ENCODE measurements around the gene SCO2.

The SCO2 gene

DNA sequence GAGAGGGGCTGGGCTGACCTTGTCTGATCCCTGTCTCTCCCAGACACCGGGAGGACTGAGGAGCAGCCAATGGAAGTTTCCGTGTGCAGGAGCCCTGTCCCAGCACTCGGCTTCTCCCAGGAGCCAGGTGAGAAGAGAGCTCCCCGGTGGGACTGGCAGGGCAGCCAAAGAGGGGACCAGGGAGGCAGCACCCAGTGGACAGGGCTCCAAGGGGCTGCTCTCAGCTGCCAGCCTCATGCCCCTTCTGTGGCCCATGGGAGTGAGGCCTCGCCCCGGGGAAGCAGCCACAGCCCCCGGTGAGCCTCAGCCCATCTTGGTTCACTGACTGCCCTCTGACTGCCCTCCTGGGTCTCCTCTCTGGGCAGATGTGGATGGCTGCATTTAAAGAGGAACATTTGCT is 6.8 kb downstream of the SCO2 start:
- no peak for DNase-seq

DNA sequence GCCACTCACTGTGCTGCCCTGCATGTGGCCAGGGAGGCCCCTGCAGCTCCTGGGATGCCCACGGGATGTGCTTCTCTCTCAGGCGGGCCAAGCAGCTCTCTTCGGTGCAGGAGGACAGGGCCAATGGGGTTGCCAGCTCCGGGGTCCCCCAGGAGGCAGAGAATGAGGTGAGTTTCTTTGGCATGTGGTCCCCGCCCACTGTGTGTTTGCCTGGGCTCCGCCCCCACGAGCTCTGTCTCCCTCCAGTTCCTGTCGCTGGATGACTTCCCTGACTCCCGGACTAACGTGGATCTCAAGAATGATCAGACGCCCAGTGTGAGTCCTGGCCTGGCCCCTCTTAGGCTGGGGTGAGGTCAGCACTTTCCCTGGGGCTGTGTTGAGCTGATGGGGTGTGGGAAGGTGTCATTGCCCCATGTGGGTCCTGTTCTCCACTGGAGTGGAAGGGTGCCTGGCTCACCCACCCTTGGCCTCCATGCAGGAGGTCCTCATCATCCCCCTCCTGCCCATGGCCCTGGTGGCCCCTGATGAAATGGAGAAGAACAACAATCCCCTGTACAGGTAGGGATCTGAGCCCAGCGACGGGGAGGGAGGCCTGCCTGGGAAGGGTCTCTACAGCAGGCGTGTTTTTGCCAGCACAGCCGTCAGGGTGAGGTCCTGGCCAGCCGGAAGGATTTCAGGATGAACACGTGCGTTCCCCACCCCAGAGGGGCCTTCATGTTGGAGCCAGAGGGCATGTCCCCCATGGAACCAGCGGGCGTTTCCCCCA is 7.7 kb downstream of the SCO2 start:
- DNase-seq = no peak

DNA sequence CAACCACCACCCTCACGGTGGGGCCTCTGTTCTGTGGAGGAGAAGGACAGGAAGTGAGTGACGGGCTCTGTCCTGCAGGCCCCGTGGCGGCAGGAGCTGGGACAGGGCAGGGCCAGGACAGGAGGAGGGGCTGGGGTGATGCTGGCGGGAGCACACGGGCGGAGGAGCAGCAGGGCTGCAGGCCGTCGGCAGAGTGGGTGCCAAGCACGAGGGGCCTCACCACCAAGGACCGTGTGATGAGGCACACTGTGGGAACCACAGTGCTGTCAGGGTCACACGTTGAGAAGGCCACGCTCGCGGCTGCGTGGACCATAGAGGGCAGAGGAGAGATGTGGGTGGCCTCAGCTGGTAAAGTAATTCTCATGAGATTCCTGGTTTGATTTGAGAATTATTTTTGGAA is 8.5 kb downstream of the SCO2 start:
- no peak for DNase-seq

DNA sequence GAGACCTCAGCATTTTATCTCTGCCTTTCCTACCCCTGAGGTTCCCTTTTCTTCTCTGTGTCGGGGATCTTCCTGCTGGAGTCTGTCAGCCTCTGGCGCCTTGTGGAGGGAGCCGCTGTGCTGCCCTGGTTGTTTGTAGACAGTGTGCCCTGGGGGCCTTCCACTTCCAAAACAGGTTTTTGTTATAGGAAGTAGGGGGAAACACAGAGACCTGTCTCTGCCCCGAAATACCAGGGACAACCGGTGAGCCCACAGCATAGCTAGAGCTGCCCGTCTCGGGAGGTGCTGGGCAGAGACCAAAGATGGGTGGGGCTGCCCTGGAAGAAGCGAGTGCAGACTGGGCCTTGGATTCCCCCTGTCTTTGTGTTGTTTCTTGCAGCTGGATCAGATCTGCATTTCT is 9.3 kb downstream of the SCO2 start:
- DNase-seq = no peak

DNA sequence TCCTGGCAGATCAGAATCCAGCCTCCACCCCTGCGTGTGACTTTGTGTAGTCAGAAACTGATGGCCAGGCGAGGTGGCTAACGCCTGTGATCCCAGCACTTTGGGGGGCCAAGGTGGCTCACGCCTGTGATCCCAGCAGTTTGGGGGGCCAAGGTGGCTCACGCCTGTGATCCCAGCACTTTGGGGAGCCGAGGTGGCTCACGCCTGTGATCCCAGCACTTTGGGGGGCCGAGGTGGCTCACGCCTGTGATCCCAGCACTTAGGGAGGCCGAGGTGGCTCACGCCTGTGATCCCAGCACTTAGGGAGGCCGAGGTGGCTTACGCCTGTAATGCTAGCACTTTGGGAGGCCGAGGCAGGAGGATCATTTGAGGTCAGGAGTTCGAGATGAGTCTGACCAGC is 12.2 kb downstream of the SCO2 start:
- no peak for DNase-seq

DNA sequence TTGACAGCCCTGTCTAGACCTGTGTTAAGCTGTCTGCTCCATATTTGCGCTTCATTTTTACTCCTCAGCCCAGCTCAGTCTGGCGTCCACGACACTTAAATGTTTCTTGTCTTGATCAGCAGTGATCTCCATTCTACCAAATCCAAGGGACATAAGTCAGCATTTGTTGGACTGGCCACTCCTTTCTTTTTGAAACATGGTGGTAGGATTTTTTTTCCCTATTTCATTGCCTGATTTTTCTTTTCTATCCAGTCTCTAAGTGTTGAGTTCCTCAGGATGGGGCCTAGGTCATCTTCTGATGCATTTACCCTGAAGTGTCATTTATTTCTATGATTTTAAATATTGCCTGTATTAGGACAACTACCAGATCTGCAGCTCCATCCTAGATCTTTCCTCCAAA is 16.5 kb downstream of the SCO2 start:
- DNase-seq = no peak

DNA sequence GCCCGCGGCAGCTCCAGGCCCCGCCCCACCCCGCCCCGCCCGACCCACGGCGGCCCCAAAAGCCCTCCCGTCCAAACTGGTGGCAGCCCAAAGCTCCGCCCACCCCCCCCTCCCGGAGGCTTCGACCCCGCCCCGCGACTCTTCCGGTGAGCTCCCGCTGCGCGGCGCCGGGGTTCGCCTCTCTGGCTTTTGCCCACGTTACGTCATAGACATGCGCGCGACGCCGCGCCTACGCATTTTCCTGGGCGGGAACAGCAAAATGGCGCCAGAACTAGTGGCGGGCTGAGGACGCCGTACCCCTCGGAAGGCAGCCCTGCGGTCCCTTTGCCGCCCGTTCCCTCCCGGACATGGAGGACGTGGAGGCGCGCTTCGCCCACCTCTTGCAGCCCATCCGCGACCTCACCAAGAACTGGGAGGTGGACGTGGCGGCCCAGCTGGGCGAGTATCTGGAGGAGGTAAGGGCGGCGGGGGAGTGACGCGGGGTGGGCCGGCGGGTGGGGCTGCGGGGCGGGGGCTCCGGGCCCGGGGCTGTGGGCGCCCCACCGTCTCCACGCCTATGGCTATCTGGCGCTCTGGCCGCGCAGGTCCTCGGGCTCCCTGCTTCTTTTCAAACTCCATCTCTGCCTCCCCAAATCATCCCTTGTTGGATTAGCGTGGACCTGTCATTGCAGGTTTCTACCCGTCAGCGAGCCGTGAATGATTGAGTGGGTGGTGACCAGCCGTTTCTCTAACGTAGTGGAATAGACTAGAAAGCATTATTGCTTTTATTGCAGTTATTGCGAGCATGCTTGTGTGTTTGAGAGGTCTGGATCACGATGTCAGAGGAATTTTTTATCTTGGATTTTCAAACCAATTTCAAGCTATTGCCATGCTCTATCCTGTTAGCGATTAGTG is 17.2 kb downstream of the SCO2 start, which contains the start of gene NCAPH2:
NCAPH2 (plus strand) TSS at position 234 of the 894 bp plus-strand sequence; CDS start at position 348, 114 bp downstream.
- DNase-seq = peak; percentile 100

DNA sequence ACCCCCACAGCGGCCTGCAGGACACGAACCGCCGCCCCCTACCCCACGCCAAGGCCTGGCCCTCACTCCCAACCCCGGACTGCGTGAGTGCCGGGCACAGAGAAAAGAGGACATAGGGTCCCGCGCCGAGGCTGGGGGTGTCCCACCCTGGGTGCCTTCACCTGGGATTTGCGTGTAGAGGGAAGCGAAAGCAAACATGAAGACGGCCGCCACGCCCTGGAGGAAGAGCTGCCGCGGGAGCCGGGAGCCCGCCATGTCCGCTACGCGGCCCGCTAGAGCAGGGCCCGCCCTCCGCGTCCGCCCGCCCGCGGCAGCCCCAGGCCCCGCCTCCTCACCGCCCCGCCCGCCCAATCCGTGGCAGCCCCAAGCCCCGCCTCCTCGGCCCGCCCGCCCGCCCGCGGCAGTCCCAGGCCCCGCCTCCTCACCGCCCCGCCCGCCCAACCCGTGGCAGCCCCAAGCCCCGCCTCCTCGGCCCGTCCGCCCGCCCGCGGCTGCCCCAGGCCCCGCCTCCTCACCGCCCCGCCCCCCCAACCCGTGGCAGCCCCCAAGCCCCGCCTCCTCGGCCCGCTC is 17.9 kb downstream of the SCO2 start, which contains the start of gene LMF2:
LMF2 (minus strand) TSS at position 282 of the 570 bp plus-strand sequence; CDS start at position 255, 27 bp downstream.
- DNase-seq = no peak

DNA sequence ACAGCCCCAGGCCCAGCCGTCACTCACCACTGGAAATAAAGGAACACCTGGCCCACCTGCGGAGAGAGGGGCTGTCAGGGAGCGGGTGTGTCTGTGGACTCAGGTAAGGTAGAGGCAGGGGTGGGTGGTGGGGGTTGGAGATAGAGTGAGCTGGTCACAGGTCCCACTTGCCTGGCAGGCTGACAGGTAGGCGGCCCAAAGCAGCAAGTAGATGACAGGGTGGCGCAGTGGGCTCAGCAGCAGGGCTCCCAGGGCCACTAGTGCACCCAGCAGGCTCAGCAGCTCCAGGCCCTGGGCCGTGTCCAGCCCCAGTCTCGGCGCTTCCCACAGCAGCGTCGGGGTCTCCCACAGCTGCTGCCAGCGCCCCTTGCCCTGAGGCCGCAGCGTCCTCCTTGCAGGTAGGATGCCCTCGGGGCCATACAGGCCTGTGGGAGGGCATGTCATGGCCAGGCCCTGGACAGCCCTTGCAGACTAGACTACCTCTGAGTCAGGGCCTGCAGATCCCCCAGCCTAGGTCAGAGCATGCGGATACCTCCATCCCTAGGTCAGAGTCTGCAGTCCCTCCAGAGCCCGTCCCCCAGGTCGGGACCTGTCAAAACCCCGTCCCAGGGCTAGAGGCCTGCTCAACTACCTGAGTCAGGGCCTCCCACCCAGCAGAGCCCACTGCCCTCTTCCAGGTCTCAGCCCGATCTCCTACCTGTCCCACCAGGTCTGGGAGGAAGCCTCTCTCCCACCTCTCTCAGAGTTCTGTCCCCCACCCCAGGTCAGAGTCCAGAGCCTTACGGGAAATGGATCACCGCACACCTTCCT is 18.6 kb downstream of the SCO2 start:
- no peak for DNase-seq

DNA sequence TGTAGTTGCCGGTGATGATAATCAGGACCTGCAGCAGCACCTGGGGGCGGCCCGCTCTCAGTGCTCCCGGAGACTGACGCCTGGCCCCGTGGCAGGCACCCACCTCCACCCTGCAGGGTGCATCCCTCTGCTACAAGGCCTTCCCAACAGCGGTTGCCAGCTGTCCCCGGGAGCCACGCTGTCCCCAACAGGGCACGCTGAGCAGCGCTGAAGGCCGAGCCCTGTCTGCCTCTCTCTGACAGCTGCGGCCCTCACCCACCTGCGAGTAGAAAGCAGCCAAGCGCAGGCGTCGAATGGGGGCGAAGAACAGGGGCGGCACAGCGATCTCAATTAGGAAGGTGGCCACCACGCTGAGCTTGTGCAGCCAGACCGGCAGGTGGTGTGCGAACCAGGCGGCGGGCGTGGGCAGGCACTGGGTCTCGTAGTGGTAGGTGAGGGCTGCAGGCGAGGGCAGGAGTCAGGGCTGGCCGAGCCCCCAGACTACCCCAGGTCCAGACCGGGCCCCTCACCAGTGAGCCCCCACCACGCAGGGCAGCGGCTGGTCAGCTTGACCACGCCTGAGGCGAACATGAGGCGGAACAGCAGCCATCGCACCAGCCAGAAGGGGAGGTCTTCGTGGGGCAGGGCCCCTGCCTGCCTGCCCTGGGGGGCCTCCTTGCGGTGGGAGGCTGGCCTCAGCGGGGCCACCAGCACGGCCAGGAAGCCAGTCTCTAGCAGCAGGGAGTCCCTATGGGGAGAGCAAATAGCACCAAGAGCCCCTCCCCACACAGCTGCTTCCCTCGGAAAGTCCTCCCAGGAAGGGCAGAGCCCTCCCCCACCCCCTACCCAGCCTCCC is 19.4 kb downstream of the SCO2 start:
- DNase-seq = no peak

DNA sequence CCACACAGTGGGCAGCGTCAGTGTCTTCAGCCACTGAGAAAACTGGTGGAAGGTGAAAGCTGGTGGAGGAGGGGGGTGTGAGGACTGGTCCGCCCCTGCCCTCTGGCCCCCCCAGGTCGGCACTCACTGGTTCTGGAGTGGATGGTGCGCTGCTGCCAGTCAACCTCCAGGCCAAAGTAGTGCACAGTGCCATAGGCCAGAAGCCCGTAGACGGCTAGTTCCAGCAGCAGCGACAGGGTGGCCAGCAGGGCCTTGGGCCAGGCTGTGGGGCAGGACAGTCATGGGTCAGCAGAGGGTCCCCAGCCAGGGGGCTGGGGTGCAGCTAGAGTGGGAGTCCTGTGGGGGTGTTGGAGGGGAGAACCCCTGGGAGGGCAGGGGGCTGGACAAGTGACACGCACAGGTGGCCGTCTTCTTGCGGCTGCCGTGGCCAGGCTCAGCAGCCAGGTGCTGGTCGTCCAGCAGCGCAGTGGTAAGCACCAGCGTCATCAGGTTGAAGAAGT is 20.1 kb downstream of the SCO2 start:
- no peak for DNase-seq

DNA sequence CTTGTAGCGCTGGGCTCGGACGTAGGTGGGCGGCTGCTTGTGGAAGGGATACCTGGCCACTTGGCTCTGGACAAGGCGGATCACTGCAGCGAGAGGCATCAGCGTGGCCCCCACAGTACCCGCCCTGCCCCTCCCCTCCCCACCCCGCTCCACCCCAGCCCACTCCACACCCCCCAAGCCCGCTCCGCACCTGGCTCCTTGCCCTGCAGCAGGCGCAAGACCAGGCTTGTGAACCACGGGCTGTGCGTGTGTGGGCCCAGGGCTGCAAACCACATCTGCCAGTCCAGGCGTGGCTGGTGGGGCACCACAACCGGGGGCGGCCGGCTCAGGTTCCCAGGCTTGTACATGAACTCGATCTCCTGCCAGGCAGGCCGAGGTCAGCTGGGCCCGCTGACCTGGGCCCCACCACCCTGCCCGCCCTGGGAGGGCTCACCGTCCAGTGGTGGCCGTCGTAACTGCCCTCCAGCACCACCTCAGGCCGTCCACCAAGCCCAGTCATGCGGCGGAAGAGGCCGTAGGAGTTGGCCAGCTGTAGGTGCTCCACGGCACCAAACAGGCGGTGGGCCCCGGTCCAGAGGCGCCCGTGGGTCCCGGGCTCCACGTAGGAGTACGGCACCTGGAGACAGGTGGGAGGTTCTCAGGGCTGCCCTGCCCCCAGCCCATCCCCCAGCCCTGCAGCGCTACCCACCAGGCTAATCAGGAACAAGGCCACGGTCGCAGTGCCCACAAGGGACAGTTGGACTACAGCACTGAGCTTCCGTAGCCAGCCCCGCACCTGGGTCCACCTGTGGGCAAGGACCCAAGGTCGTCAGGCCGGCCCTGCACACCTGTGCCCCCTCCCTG is 20.8 kb downstream of the SCO2 start:
- DNase-seq = no peak

DNA sequence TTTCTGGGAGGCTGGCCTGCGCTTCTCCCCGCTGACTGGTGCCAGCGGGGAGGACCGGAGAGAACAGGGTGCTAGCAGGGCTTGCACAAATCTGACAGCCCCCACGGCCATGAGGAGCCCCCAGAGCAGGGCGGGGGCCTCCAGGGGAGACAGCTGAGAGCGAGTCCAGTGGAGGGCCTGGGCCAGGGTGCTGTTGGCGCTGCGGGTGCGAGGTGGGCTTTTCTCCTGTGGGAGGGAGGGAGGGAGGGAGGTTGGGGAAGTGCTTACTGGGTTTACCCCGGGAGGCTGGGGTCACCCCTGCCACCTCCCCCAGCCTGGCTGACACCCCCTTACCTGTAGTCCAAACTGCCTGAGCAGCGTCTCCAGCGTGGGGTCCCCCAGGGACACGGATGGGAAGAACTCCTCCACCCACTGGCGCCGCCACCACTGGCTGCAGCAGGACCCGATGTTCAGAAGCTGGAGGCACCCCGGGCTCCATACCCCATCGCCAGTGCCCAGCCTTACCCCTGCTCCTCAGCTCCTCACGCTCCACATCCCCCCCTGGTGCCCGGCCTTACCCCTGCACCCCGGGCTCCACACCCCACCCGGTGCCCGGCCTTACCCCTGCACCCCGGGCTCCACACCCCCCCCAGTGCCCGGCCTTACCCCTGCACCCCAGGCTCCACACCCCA is 21.8 kb downstream of the SCO2 start:
- no peak for DNase-seq

DNA sequence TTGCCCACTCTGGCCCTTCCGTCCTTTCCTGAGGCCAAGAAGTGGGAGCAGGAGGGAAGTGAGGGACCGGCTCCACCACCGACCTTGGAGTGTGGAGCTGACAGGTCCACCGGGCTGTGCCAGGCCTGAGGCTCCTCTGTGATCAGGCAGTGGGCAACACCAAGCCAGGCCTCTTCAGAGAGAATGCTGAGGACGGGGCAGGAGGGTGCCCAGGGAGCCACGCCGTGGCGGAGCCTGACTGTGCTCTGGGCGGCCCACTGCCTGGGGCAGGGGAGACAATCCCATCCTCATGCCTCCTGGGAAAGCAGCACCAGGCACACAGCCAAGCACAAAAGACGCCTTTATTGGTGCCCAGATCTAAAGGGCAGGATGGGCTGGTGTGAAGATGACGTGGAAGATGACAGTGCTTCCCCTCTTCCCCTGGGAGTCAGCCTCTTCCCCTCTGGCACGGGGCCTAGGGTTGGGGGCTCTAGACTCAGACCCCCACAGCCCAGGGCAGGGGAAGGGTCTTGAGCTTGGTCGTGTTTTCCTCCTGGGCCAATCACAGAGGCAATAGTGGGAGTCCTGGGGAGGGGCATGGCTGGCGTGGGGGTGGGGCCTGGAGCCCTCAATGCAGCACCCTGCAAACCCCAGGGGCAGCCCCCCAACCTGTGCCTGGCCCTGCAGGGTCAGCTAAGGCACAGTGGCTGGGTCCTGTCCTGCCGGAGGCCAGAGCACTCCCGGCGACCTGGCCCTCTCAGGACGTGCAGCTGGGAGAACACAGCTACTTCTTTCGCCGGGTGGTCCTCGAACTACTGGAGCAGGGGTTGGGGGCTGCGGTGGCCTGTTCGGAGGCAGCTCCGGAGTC is 22.5 kb downstream of the SCO2 start:
- DNase-seq = no peak

DNA sequence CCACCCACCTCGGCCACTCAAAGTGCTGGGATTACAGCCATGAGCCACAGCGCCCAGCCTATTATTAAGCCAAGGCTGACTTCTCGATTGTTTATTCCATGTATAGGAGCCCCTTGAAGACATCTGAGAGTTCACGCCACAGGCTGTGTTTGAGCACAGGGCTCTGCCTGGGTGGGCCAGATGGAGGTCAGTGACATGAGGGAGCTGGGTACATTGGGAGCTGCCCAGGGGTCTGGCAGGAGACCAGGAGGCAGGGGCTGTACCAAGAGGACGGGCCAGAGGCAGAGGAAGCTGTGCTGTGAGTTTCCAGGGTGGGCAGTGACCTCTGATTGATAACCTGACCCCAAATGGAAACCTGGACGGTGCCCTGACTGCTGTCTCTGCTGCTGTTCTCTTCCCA is 23.3 kb downstream of the SCO2 start:
- DNase-seq = no peak

DNA sequence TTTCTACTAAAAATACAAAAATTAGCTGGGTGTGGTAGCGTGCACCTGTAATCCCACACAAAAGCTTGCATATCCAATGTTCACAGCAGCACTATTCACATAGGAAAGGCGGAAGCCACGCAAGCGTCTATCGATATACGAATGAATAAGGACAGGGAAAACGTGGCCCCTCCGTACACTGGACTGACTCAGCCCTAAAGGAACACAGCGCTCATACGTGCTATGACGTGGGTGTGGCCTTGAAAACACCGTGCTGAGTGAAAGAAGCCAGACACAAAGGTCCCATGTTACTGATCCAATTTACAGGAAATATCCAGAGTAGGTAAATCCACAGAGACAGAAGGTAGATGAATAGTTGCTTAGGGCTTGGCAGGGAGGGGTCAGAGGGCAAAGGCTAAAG is 24.9 kb downstream of the SCO2 start:
- no peak for DNase-seq

DNA sequence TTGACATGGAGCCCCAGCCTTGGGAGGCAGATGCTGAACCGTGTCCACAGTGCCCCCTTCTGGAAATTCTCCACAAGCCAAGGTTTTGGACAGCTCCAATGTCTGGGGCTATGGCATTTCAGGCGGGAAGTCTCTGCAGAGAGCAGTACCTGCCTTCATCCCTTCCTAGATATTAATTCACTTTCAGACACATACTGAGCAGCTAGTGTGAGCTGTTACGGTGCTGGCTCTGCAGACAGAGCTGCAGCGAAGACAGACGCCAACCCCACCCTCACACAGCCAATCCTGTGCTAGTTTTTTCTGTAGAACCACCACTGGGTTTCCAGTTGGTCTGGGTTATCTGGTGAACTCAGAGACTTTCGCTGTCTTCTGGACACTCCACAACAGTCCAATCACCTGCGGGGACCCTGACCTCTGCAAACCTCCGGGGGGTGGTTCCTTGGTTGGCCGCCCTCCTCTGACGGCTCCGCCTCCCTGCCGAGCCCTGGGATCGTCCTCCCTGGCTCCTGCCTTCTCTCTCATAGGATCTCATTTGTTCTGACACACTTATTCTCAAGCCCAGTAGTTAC is 27.0 kb downstream of the SCO2 start:
- DNase-seq = no peak

DNA sequence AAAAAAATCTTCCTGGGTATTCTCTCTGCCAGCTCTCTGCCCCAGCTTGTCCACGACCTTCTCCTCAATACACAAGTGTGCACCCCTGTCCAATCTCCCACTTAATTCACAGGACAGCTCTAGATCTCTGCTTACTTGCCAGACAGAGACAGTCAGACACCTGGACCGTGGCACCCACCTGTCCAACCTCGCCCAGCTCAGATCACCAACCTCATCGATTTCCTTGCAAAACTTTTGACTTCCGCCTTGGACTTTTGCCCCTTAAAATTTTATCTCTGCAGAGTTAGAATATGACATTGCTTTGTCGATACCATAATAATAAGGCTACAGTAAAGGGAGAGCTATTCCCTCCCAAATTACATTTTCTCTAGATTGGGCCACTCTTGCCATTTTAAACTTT is 28.3 kb downstream of the SCO2 start:
- no peak for DNase-seq
